Measurements from ENCODE around the gene VEGFD. TPM values are rescaled to one million over a fixed set of nuclear protein-coding genes. Genes with fewer than 3 reads are reported as not detected.

The VEGFD gene
- total and polyA plus RNA-seq, 2 donors (not counting 3 experiments of a cell fraction or from before 2014, with no cell fraction given): 0.40 to 0.64 TPM

DNA sequence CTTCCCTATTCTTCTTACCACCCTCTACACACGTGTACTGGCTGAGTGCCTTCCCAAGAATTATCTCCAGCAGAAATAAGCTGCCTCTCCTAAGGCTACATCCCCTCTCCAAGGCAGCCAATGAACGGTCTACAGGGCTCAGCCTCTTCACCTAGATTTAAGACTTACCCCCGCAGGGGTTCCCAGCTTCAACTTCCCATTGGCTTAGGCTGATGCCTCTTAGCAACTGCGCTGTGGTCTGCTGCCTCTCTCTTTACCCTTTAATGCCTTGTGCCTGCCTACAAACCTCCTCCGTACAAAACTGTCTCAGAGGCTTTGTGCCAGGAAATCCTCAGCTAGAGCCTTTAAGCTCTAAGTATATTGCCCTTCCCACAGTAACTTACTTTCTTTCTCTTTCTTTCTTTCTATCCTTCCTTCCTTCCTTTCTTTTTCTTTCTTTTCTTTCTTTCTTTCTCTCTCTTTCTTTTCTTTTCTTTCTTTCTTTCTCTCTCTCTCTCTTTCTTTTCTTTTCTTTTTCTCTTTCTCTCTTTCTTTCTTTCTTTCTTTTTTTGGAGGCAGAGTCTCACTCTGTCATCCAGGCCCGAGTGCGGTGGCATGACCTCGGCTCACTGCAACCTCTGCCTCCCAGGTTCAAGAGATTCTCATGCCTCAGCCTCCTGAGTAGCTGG, 33.8 kb downstream of the VEGFD start:
- no peak overlapping the region for H3K9ac ChIP-seq (replicated peaks; ENCODE audit: extremely low read depth, insufficient read depth, low read length)
- intact Hi-C loops (cut with micrococcal nuclease): no loop called here
- no peaks in the 10 kb centered on the region for H3K79me2 ChIP-seq (ENCODE audit: control insufficient read depth, insufficient read depth, low read length)
- CTCF ChIA-PET: interaction anchor here (1.1 to 2.5 kb wide), 4 partner anchors 24 to 215 kb away, joined by 3 to 8 read pairs (median 6); no protein-coding TSS in a partner anchor
- no peaks in the 10 kb centered on the region for H3K9me1 ChIP-seq (replicated peaks; ENCODE audit: control insufficient read depth, extremely low read depth, insufficient read depth, low read length)
- H3K4me2 ChIP-seq (ENCODE audit: insufficient read depth, low read length): no peak overlapping the region
- dilution Hi-C loops (cut with MboI; ENCODE audit: extremely low pct_ligation_motif_present, low sequenced_read_pairs): no loop called here
- no peaks in the 10 kb centered on the region for H3K9me3 ChIP-seq (replicated peaks; ENCODE audit: control insufficient read depth, insufficient read depth, low read length)
- no TSS peak for BruUV-seq (replicated peaks)
- no peaks in the 10 kb centered on the region for H3K27me3 ChIP-seq (ENCODE audit: control insufficient read depth in 2 of 2, insufficient read depth in 2 of 2, low read length in 2 of 2)
- H2AFZ ChIP-seq (ENCODE audit: low read depth, low read length): no peak overlapping the region
- POLR2A ChIA-PET: interaction anchor here (0.6 kb wide), 1 partner anchor 141 kb away, joined by 5 read pairs; no protein-coding TSS in a partner anchor
- no peak for FAIRE-seq
- no peaks in the 10 kb centered on the region for H3K36me3 ChIP-seq (ENCODE audit: control insufficient read depth in 2 of 2, extremely low read depth in 1 of 2, insufficient read depth in 2 of 2, low read length in 2 of 2)
- no peak overlapping the region for H3K4me3 ChIP-seq (replicated peaks in 1 of 3; ENCODE audit: insufficient read depth in 1 of 3, low read depth in 1 of 3, low read length in 3 of 3)
- no peaks in the 10 kb centered on the region for H3K4me1 ChIP-seq (ENCODE audit: control insufficient read depth, extremely low read depth, insufficient read depth, low read length)
- H4K20me1 ChIP-seq (replicated peaks; ENCODE audit: control insufficient read depth, extremely low read depth, insufficient read depth, low read length): no peaks in the 10 kb centered on the region
- TF ChIP-seq JUN (IDR thresholded peaks at IDR 0.05; ENCODE audit: borderline replicate concordance, insufficient read depth, insufficient read length, low read depth): no peak
- TF ChIP-seq, protein P1, sequence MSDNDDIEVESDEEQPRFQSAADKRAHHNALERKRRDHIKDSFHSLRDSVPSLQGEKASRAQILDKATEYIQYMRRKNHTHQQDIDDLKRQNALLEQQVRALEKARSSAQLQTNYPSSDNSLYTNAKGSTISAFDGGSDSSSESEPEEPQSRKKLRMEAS (IDR thresholded peaks at IDR 0.05; ENCODE audit: insufficient read depth, insufficient read length): no peak
- TF ChIP-seq, protein P2, sequence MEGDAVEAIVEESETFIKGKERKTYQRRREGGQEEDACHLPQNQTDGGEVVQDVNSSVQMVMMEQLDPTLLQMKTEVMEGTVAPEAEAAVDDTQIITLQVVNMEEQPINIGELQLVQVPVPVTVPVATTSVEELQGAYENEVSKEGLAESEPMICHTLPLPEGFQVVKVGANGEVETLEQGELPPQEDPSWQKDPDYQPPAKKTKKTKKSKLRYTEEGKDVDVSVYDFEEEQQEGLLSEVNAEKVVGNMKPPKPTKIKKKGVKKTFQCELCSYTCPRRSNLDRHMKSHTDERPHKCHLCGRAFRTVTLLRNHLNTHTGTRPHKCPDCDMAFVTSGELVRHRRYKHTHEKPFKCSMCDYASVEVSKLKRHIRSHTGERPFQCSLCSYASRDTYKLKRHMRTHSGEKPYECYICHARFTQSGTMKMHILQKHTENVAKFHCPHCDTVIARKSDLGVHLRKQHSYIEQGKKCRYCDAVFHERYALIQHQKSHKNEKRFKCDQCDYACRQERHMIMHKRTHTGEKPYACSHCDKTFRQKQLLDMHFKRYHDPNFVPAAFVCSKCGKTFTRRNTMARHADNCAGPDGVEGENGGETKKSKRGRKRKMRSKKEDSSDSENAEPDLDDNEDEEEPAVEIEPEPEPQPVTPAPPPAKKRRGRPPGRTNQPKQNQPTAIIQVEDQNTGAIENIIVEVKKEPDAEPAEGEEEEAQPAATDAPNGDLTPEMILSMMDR (IDR thresholded peaks at IDR 0.05; ENCODE audit: extremely low read depth in 1 of 2, insufficient read depth in 1 of 2, low read depth in 1 of 2, low read length in 2 of 2): no peak
- no peak for TF ChIP-seq POLR2AphosphoS5 (IDR thresholded peaks at IDR 0.05; ENCODE audit: insufficient read depth, low read depth, low read length)
- TF ChIP-seq FOS (IDR thresholded peaks at IDR 0.05; ENCODE audit: borderline replicate concordance, insufficient read depth, low read length): no peak
- TF ChIP-seq EZH2 (IDR thresholded peaks at IDR 0.05; ENCODE audit: borderline replicate concordance, low read depth, low read length, severe bottlenecking): no peak
- TF ChIP-seq POLR2A (IDR thresholded peaks at IDR 0.05; ENCODE audit: low read depth, low read length): no peak
- H3K27ac ChIP-seq (ENCODE audit: insufficient read depth, low read depth, low read length): no peak overlapping the region
- no peak for DNase-seq (ENCODE audit: low read depth, low spot score)
